Measurements from ENCODE around the gene POFUT1. TPM values are rescaled to one million over a fixed set of nuclear protein-coding genes. Genes with fewer than 3 reads are reported as not detected.

The POFUT1 gene
- total RNA-seq, 1 donor from 2014 or later = 60.6 TPM

GRCh38 chr20:32199006-32199405 lies 8.7 kb upstream of the POFUT1 start:
- H3K9ac ChIP-seq (ENCODE audit: low read length) = no peak overlapping the region
- H3K27me3 ChIP-seq (ENCODE audit: insufficient read depth, low read length) = no peaks in the 10 kb centered on the region
- Mint-ChIP-seq H3K9me3 (ENCODE audit: unreplicated experiment) (no peaks in the 10 kb centered on the region), H3K27me3 (ENCODE audit: low read depth, unreplicated experiment) (no peaks in the 10 kb centered on the region), H3K4me3 (ENCODE audit: unreplicated experiment) (no peak overlapping the region), H3K36me3 (ENCODE audit: low read depth, unreplicated experiment) (peaks cover 21% of the 10 kb centered on the region), H3K4me1 (ENCODE audit: low read depth, unreplicated experiment) (peaks cover 24% of the 10 kb centered on the region), H3K27ac (ENCODE audit: unreplicated experiment) (no peak overlapping the region)
- H3K9me3 ChIP-seq (ENCODE audit: insufficient read depth, low read depth, low read length) = no peaks in the 10 kb centered on the region
- peaks cover 27% of the 10 kb centered on the region for H3K36me3 ChIP-seq (ENCODE audit: insufficient read depth, low read length)
- H3K4me2 ChIP-seq (ENCODE audit: low read length) = no peak overlapping the region
- no peak overlapping the region for H3K4me3 ChIP-seq (ENCODE audit: insufficient read depth, low read depth, low read length)
- H2AFZ ChIP-seq (ENCODE audit: low read depth, low read length) = no peak overlapping the region
- H4K20me1 ChIP-seq (ENCODE audit: insufficient read depth, low read length) = peaks cover 72% of the 10 kb centered on the region
- no peak overlapping the region for H3K27ac ChIP-seq (ENCODE audit: low read depth, low read length)
- TF ChIP-seq EZH2 (IDR thresholded peaks at IDR 0.05; ENCODE audit: insufficient read depth, low read length) (no peak), CTCF (IDR thresholded peaks at IDR 0.05; ENCODE audit: insufficient read depth, low read depth, low read length) (no peak)
- peaks cover 11% of the 10 kb centered on the region for H3K4me1 ChIP-seq (ENCODE audit: insufficient read depth, low read length)
- FAIRE-seq (no peak), DNase-seq (ENCODE audit: low read depth) (no peak)
- peaks cover 63% of the 10 kb centered on the region for H3K79me2 ChIP-seq (ENCODE audit: insufficient read depth, low read length)

- Histone ChIP-seq H4K20me1 (ENCODE audit: insufficient read depth, low read length) (peaks cover 87% of the 10 kb centered on the region), H3K36me3 (ENCODE audit: insufficient read depth, low read length) (peaks cover 20% of the 10 kb centered on the region), H3K9me3 (ENCODE audit: insufficient read depth, low read depth, low read length) (no peaks in the 10 kb centered on the region), H3K9ac (ENCODE audit: low read length) (no peak overlapping the region), H3K27me3 (ENCODE audit: insufficient read depth, low read length) (no peaks in the 10 kb centered on the region), H3K79me2 (ENCODE audit: insufficient read depth, low read length) (peaks cover 80% of the 10 kb centered on the region), H3K27ac (ENCODE audit: low read depth, low read length) (no peak overlapping the region), H3K4me3 (ENCODE audit: insufficient read depth, low read depth, low read length) (no peak overlapping the region), H3K4me2 (ENCODE audit: low read length) (peak overlapping the region; percentile 28), H3K4me1 (ENCODE audit: insufficient read depth, low read length) (peaks cover 18% of the 10 kb centered on the region), H2AFZ (ENCODE audit: low read depth, low read length) (no peak overlapping the region)
- no peaks in the 10 kb centered on the region for H3K9me3 Mint-ChIP-seq (ENCODE audit: unreplicated experiment)
- peak; percentile 30 for DNase-seq (ENCODE audit: low read depth)
- peaks cover 44% of the 10 kb centered on the region for H3K4me1 Mint-ChIP-seq (ENCODE audit: low read depth, unreplicated experiment)
- no peak for FAIRE-seq
- H3K27me3 Mint-ChIP-seq (ENCODE audit: low read depth, unreplicated experiment) = no peaks in the 10 kb centered on the region
- H3K36me3 Mint-ChIP-seq (ENCODE audit: low read depth, unreplicated experiment) = peaks cover 12% of the 10 kb centered on the region
- H3K27ac Mint-ChIP-seq (ENCODE audit: unreplicated experiment) = peak overlapping the region; percentile 86
- TF ChIP-seq EZH2 (IDR thresholded peaks at IDR 0.05; ENCODE audit: insufficient read depth, low read length) (no peak), CTCF (IDR thresholded peaks at IDR 0.05; ENCODE audit: insufficient read depth, low read depth, low read length) (no peak)
- H3K4me3 Mint-ChIP-seq (ENCODE audit: unreplicated experiment) = no peak overlapping the region
Observed at GRCh38 chr20:32201296-32201976, 6.2 kb upstream of the POFUT1 start.

- peaks cover 14% of the 10 kb centered on the region for H3K36me3 Mint-ChIP-seq (ENCODE audit: low read depth, unreplicated experiment)
- no peak overlapping the region for H3K9ac ChIP-seq (ENCODE audit: low read length)
- peak overlapping the region; percentile 28 for H3K4me2 ChIP-seq (ENCODE audit: low read length)
- TF ChIP-seq EZH2 (IDR thresholded peaks at IDR 0.05; ENCODE audit: insufficient read depth, low read length) = no peak
- peaks cover 91% of the 10 kb centered on the region for H4K20me1 ChIP-seq (ENCODE audit: insufficient read depth, low read length)
- peaks cover 1% of the 10 kb centered on the region for H3K9me3 Mint-ChIP-seq (ENCODE audit: unreplicated experiment)
- no peaks in the 10 kb centered on the region for H3K27me3 ChIP-seq (ENCODE audit: insufficient read depth, low read length)
- peaks cover 22% of the 10 kb centered on the region for H3K4me1 ChIP-seq (ENCODE audit: insufficient read depth, low read length)
- H3K4me3 ChIP-seq (ENCODE audit: insufficient read depth, low read depth, low read length) = no peak overlapping the region
- peak overlapping the region; percentile 72 for H3K27ac Mint-ChIP-seq (ENCODE audit: unreplicated experiment)
- no peaks in the 10 kb centered on the region for H3K9me3 ChIP-seq (ENCODE audit: insufficient read depth, low read depth, low read length)
- DNase-seq (ENCODE audit: low read depth) (no peak), FAIRE-seq (no peak)
- peaks cover 20% of the 10 kb centered on the region for H3K36me3 ChIP-seq (ENCODE audit: insufficient read depth, low read length)
- H3K4me1 Mint-ChIP-seq (ENCODE audit: low read depth, unreplicated experiment) = peaks cover 50% of the 10 kb centered on the region
- H3K4me3 Mint-ChIP-seq (ENCODE audit: unreplicated experiment) = no peak overlapping the region
- no peaks in the 10 kb centered on the region for H3K27me3 Mint-ChIP-seq (ENCODE audit: low read depth, unreplicated experiment)
- H3K79me2 ChIP-seq (ENCODE audit: insufficient read depth, low read length) = peaks cover 85% of the 10 kb centered on the region
- H2AFZ ChIP-seq (ENCODE audit: low read depth, low read length) = no peak overlapping the region
- H3K27ac ChIP-seq (ENCODE audit: low read depth, low read length) = no peak overlapping the region
Observed at GRCh38 chr20:32201977-32202363, 5.7 kb upstream of the POFUT1 start.

Measured in astrocyte (in vitro differentiated cells and primary cell).